Stimulated activated effector memory CD8-positive, alpha-beta T cell treated with anti-CD3 and anti-CD28 coated beads, Interleukin-12 subunit alpha, Interleukin-12 subunit beta, amount 100 ng/mL, for 72 hours (primary cell): Measurements from ENCODE around the gene CDH13.

Source experiments
- ATAC-seq: fragments of 150-1000 bp; cut with Tn5 transposase; 2 replicates; pipeline ENCODE4 v1.10.0; 2021
- DNase-seq, 2 donors: peaks; one replicate each; pipeline ENCODE4 v3.0.0; 2021 to 2022; ENCODE audit warnings: low spot score in 2 of 2
- H3K27ac Mint-ChIP-seq: one replicate; pipeline ENCODE4 v1.8.0; 2022; ENCODE audit warnings: mild to moderate bottlenecking, mixed read lengths
- H3K36me3 Mint-ChIP-seq: one replicate; pipeline ENCODE4 v1.8.0; 2022; ENCODE audit warnings: mild to moderate bottlenecking, mixed read lengths
- H3K4me1 Mint-ChIP-seq: one replicate; pipeline ENCODE4 v1.8.0; 2022; ENCODE audit warnings: mixed read lengths
- H3K4me3 Mint-ChIP-seq: one replicate; pipeline ENCODE4 v1.8.0; 2022; ENCODE audit warnings: mild to moderate bottlenecking, mixed read lengths
- H3K9me3 Mint-ChIP-seq: one replicate; pipeline ENCODE4 v1.8.0; 2022; ENCODE audit warnings: mixed read lengths

CDH13 gene

GRCh38 chr16:83622010-83622409 is 995.2 kb downstream of the CDH13 start:
- Mint-ChIP-seq H3K4me3 (no peak overlapping the region), H3K4me1 (no peaks in the 10 kb centered on the region), H3K27ac (no peak overlapping the region), H3K36me3 (no peaks in the 10 kb centered on the region), H3K9me3 (peaks cover 1% of the 10 kb centered on the region)
- ATAC-seq: no peak
- DNase-seq: no peak

- no peak overlapping the region for H3K4me3 Mint-ChIP-seq
- DNase-seq (peak in 1 of 2 donors; percentile 23), ATAC-seq (no peak)
- no peaks in the 10 kb centered on the region for H3K9me3 Mint-ChIP-seq
- H3K4me1 Mint-ChIP-seq: no peaks in the 10 kb centered on the region
- H3K36me3 Mint-ChIP-seq: no peaks in the 10 kb centered on the region
- H3K27ac Mint-ChIP-seq: no peak overlapping the region
These were observed 996.4 kb downstream of the CDH13 start for GRCh38 chr16:83623091-83623730.

GRCh38 chr16:83623892-83624291 is 997.1 kb downstream of the CDH13 start:
- H3K36me3 Mint-ChIP-seq: no peaks in the 10 kb centered on the region
- DNase-seq (peak in 1 of 2 donors; percentile 10), ATAC-seq (no peak)
- H3K9me3 Mint-ChIP-seq: no peaks in the 10 kb centered on the region
- no peak overlapping the region for H3K27ac Mint-ChIP-seq
- no peaks in the 10 kb centered on the region for H3K4me1 Mint-ChIP-seq
- no peak overlapping the region for H3K4me3 Mint-ChIP-seq

DNA sequence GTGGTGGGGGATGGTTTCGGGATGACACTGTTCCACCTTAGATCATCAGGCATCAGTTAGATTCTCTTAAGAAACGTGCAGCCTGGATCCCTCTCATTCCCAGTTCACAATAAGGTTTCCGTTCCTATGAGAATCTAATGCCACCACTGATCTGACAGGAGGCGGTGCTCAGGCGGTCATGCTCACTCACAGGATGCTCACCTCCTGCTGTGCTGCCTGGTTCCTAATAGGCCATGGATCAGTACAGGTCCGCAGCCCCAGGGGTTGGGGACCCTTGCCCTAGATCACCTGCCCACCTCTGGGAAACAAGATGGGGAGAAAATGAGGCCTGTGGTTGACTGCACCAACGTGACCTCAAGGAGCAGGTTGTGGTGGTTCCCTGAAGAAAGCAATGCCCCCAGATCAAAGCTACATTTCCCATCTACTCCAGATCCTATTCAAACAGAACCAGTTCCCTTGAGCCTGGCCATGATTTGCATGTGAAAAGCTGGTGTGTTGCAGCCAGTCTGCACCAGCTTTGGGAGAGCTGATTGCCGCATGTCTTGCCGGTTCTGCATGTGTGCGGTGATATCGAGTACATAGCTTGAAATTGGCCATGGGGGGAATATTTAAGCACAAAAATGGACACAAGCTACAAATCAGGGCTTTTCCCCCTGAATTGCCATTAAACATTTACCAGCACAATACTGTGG is 997.8 kb downstream of the CDH13 start:
- no peaks in the 10 kb centered on the region for H3K36me3 Mint-ChIP-seq
- DNase-seq (peak in 1 of 2 donors; percentile 32), ATAC-seq (no peak)
- H3K27ac Mint-ChIP-seq: no peak overlapping the region
- no peaks in the 10 kb centered on the region for H3K4me1 Mint-ChIP-seq
- H3K4me3 Mint-ChIP-seq: no peak overlapping the region
- no peaks in the 10 kb centered on the region for H3K9me3 Mint-ChIP-seq

- H3K4me3 Mint-ChIP-seq: no peak overlapping the region
- no peaks in the 10 kb centered on the region for H3K36me3 Mint-ChIP-seq
- H3K4me1 Mint-ChIP-seq: no peaks in the 10 kb centered on the region
- ATAC-seq (no peak), DNase-seq (peak in 1 of 2 donors; percentile 0)
- H3K27ac Mint-ChIP-seq: no peak overlapping the region
- no peaks in the 10 kb centered on the region for H3K9me3 Mint-ChIP-seq
These were observed 999.4 kb downstream of the CDH13 start for GRCh38 chr16:83626204-83626603.

DNA sequence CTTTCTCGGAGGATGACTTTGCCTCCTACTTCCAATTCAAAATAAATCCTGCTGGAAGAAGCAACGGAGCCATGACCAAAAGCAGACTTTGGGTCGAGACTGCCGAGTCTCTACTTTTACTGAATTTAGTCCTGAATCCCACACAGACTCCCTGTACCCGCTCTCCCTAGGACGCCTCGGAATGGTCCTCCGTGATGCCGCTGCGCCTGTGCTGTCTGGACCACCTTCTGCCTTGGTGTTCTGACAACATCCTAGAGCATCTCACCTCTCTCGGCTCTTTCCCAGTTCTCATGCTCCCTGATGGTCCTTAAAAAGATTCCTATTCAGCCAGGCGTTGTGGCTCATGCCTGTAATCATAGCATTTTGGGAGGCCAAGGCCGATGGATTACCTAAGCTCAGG is 999.9 kb downstream of the CDH13 start:
- no peak for ATAC-seq

GRCh38 chr16:83627996-83628395 is 1001.2 kb downstream of the CDH13 start:
- Mint-ChIP-seq H3K36me3 (no peaks in the 10 kb centered on the region), H3K27ac (no peak overlapping the region), H3K4me1 (no peaks in the 10 kb centered on the region), H3K9me3 (no peaks in the 10 kb centered on the region), H3K4me3 (no peak overlapping the region)
- DNase-seq (no peak), ATAC-seq (no peak)

More for the DNA sequence above, 999.9 kb downstream of the CDH13 start:
- peak in 1 of 2 donors; percentile 4 for DNase-seq
- Mint-ChIP-seq H3K36me3 (no peaks in the 10 kb centered on the region), H3K9me3 (no peaks in the 10 kb centered on the region), H3K27ac (no peak overlapping the region), H3K4me1 (no peaks in the 10 kb centered on the region), H3K4me3 (no peak overlapping the region)

- DNase-seq (no peak), ATAC-seq (no peak)
- no peak overlapping the region for H3K4me3 Mint-ChIP-seq
- H3K27ac Mint-ChIP-seq: no peak overlapping the region
- H3K36me3 Mint-ChIP-seq: no peaks in the 10 kb centered on the region
- no peaks in the 10 kb centered on the region for H3K9me3 Mint-ChIP-seq
- no peaks in the 10 kb centered on the region for H3K4me1 Mint-ChIP-seq
These were observed 1002.7 kb downstream of the CDH13 start for GRCh38 chr16:83629426-83629825.

- Mint-ChIP-seq H3K27ac (no peak overlapping the region), H3K9me3 (no peaks in the 10 kb centered on the region), H3K4me3 (no peak overlapping the region), H3K4me1 (no peaks in the 10 kb centered on the region), H3K36me3 (no peaks in the 10 kb centered on the region)
- DNase-seq: no peak
- no peak for ATAC-seq
These were observed 1003.1 kb downstream of the CDH13 start for GRCh38 chr16:83629836-83630235.

- H3K4me1 Mint-ChIP-seq: no peaks in the 10 kb centered on the region
- no peak overlapping the region for H3K27ac Mint-ChIP-seq
- H3K36me3 Mint-ChIP-seq: no peaks in the 10 kb centered on the region
- DNase-seq (peak in 1 of 2 donors; percentile 3), ATAC-seq (no peak)
- H3K9me3 Mint-ChIP-seq: no peaks in the 10 kb centered on the region
- H3K4me3 Mint-ChIP-seq: no peak overlapping the region
These were observed 1004.2 kb downstream of the CDH13 start for GRCh38 chr16:83630979-83631378.

GRCh38 chr16:83633286-83633685 is 1006.5 kb downstream of the CDH13 start:
- H3K36me3 Mint-ChIP-seq: no peaks in the 10 kb centered on the region
- DNase-seq: no peak
- H3K4me3 Mint-ChIP-seq: no peak overlapping the region
- ATAC-seq: no peak
- no peaks in the 10 kb centered on the region for H3K4me1 Mint-ChIP-seq
- no peak overlapping the region for H3K27ac Mint-ChIP-seq
- no peaks in the 10 kb centered on the region for H3K9me3 Mint-ChIP-seq

DNA sequence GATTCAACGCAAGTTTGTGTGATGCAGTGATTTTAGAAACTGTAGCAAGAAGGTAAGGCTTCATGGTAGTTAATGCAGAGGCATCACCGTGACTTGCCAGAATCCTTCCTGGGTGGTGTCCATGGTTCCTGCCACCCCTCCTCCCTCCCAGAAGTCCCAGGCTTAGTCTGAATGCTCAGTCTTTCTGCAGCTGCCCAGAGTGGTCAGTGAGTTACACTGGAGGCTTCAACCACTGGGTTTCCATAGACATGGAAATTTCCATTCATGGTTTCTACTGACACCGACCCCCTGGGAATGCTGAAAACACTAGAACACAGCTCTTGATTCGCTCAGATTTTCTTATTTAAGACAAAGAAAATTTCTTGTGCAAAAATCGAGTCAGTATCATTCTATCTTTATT is 1021.6 kb downstream of the CDH13 start:
- H3K27ac Mint-ChIP-seq: no peak overlapping the region
- peaks cover 3% of the 10 kb centered on the region for H3K9me3 Mint-ChIP-seq
- no peak for ATAC-seq
- H3K36me3 Mint-ChIP-seq: no peaks in the 10 kb centered on the region
- H3K4me1 Mint-ChIP-seq: no peaks in the 10 kb centered on the region
- H3K4me3 Mint-ChIP-seq: no peak overlapping the region
- DNase-seq: no peak

GRCh38 chr16:83651871-83652270 is 1025.1 kb downstream of the CDH13 start:
- ATAC-seq: no peak
- no peak overlapping the region for H3K27ac Mint-ChIP-seq

GRCh38 chr16:83652943-83653342 is 1026.2 kb downstream of the CDH13 start:
- no peak for ATAC-seq
- no peaks in the 10 kb centered on the region for H3K4me1 Mint-ChIP-seq
- no peak overlapping the region for H3K4me3 Mint-ChIP-seq
- DNase-seq: no peak
- no peak overlapping the region for H3K27ac Mint-ChIP-seq
- H3K9me3 Mint-ChIP-seq: no peaks in the 10 kb centered on the region
- H3K36me3 Mint-ChIP-seq: no peaks in the 10 kb centered on the region

More at GRCh38 chr16:83651871-83652270, 1025.1 kb downstream of the CDH13 start:
- Mint-ChIP-seq H3K36me3 (no peaks in the 10 kb centered on the region), H3K4me3 (no peak overlapping the region), H3K4me1 (no peaks in the 10 kb centered on the region), H3K9me3 (no peaks in the 10 kb centered on the region)
- no peak for DNase-seq

GRCh38 chr16:83653785-83654184 is 1027.0 kb downstream of the CDH13 start:
- ATAC-seq (no peak), DNase-seq (no peak)
- no peaks in the 10 kb centered on the region for H3K4me1 Mint-ChIP-seq
- H3K36me3 Mint-ChIP-seq: no peaks in the 10 kb centered on the region
- no peak overlapping the region for H3K4me3 Mint-ChIP-seq
- H3K9me3 Mint-ChIP-seq: no peaks in the 10 kb centered on the region
- H3K27ac Mint-ChIP-seq: no peak overlapping the region

- Mint-ChIP-seq H3K4me3 (no peak overlapping the region), H3K9me3 (no peaks in the 10 kb centered on the region), H3K36me3 (no peaks in the 10 kb centered on the region), H3K27ac (no peak overlapping the region), H3K4me1 (no peaks in the 10 kb centered on the region)
- DNase-seq (no peak), ATAC-seq (no peak)
These were observed 1033.5 kb downstream of the CDH13 start for GRCh38 chr16:83660282-83660681.
